GM19193 (cell line): ENCODE data around the gene EGR4.

Experiments used
- POLR2A ChIP-seq: IDR thresholded peaks from 4 replicates; pipeline ENCODE4 v1.6.1; 2011; ENCODE audit not compliant: insufficient read depth, insufficient read length; ENCODE audit errors: extremely low read depth

EGR4 gene

GRCh38 chr2:73269686-73270465, 23.5 kb downstream of the EGR4 start:
- TF ChIP-seq POLR2A, result no peak

DNA sequence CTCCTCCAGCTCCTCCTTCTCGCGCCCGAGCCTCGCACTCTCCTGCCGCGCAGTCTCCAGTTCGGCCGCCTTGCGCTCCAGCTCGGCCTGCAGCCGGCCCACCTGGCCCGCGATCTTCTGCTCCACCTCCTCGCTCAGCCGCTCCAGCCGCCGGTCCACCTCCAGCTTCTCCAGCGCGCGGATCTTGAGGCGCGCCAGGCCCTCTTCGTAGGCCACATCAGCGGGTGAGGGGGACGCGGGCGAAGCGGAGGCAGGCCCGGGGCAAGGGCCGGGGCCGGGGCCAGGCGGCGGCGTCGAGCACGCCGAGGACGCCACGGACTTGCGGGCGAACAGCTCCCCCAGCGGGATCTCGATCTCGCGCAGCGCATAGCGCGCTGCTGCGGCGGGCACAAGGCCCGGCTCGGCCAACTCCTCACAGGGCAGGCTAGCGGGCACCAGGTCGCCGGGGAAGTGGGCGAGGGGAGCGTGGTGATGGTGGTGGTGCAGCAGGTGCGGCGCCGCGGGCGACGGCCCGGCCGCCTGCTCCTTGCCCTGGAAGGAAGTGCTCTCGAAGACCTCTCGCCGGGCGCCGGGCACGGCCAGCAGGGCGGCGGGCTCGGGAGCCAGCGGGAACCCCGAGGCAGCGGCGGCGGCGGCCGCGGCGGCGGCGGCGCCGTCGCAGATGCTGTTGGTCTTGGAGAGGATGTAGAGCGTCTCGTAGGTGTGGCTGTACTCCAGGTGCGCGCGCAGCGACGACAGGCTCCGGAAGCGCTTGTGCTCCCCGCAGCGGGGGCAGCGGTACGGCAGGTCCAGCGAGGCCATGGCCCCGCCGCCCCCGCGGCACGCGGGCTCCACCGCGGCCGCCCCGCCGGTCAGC, 24.3 kb downstream of the EGR4 start:
- peak; percentile 55 for TF ChIP-seq POLR2A

GRCh38 chr2:73268366-73268829, 24.9 kb downstream of the EGR4 start:
- no peak for TF ChIP-seq POLR2A

- TF ChIP-seq POLR2A, result no peak
Measured at GRCh38 chr2:73267008-73267407, 26.3 kb downstream of the EGR4 start.

GRCh38 chr2:73266061-73266901, 27.1 kb downstream of the EGR4 start:
- TF ChIP-seq POLR2A, result no peak

DNA sequence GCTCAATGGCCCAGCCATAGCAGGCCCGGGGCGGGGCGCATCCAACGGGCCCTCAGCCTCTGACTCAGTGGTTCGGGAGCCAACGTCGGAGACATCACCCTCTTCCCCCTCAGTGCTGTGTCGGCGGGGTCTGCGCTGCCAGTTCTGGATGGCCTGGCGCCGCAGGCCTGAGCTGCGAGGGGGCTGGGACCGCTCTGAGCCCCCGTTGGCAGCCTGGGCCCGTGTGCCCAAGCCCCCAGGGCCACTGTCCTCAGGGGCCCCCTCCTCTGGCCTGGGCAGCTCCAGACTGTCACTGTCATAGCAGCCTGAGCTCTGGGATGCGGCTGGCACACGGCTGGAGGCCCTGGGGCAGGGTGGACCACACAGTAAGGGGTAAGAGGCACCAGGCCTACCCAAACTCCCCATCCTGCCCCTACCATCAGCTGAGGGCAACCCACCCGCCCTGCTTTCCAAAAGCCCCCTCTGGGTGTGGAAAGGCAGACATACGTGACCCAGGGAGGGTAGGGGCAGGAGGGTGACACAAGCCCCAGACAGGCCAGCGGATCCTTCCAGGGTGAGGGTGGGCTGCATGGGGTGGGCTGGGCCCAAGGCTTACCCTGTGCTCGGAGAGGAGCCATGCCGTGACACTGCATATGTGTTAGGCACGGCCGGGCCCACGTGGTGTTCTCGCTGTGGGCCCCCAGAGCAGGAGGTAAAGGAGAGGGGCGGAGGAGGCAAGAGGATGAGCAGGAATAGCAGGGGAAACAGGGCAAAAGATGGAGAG, 27.9 kb downstream of the EGR4 start:
- TF ChIP-seq POLR2A, result no peak

DNA sequence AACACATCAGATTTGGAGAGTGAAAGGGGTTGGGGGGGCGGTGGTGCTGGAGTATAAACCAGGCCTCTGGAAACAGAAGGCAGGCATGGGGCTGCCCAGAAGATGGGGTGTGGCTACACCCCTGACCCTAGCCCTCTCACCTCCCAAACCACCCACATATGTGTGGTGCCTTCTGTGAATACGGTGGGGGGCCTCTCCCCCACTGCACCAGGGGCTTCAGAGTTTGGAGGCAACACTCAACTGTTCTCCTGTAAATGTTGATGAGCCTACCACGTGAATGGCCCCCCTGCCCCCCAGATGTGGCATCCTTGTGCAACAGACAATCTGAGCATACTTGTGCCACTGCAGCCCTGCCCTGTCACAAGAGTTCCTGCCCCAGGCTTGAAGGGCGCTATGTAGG, 28.6 kb downstream of the EGR4 start:
- TF ChIP-seq POLR2A, result no peak

DNA sequence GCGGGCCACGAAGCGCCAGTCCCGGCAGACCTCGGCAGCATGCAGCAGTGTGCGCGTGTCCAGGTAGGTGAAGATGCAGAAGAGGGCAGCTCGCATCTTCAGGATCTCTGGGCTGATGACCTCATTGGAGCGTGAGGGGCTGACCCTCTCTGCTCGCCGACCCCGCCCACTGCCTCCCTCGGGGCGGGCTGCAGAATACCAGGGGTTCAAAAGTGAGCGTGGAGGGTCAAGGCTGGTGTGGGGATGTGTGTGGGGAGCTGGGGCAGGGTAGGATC, 29.1 kb downstream of the EGR4 start:
- no peak for TF ChIP-seq POLR2A

DNA sequence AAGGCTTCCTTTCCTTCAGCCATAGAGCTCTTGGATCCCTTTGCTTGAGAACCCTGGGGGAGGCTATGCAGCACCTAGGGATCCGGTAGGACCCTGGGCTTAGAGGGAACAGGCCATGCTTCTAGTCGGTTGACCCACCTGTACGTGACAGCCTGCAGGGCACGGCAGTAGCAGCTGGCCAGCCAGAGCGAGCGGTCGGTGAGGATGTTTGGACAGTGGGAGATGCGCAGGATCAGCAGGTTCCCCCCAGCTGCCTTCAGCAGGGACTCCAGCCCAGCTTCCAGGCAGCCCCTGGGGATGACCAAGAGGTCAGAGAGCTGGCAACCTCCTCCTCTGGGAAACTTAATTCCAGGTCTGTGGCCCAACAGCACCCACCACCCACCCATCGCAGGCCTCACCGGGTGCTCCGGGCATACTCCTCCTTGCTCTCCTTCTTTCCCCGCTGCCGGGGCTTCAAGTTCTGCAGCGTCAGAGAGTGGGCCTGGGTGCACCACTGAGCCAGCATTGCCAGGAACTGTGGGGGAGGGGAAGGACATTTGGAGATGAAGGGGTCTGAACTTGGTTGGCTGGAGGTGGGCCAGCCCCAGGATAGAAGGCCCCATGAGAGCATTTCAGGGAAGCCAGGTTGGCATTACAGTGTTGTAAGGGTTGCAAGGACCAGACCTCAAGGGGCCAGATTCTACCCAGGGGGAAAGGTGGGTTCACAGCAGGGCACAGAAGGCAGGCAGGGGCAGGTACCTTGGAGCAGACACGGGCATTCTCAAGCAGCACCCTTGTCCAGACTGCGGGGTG, 29.6 kb downstream of the EGR4 start:
- TF ChIP-seq POLR2A, result no peak

GRCh38 chr2:73262108-73262651, 31.2 kb downstream of the EGR4 start:
- no peak for TF ChIP-seq POLR2A

GRCh38 chr2:73260338-73260984, 32.9 kb downstream of the EGR4 start:
- TF ChIP-seq POLR2A, result no peak

- no peak for TF ChIP-seq POLR2A
Measured at GRCh38 chr2:73259704-73260337, 33.5 kb downstream of the EGR4 start.
